ENCODE measurements around the gene OBI1. TPM values are rescaled to one million over a fixed set of nuclear protein-coding genes. Genes with fewer than 3 reads are reported as not detected.

The OBI1 gene
- total RNA-seq, 1 experiment from 2014 or later: 14.0 TPM

GRCh38 chr13:78655906-78656305, 3.0 kb downstream of the OBI1 start:
- CTCF ChIA-PET: no interaction called here
- Histone ChIP-seq H3K36me3 (ENCODE audit: control insufficient read depth in 1 of 2, insufficient read depth in 2 of 2, low read length in 2 of 2) (no peaks in the 10 kb centered on the region), H3K9me2 (ENCODE audit: insufficient read depth) (no peaks in the 10 kb centered on the region), H2AFZ (ENCODE audit: low read depth, low read length, poor library complexity, severe bottlenecking) (no peak overlapping the region), H3K4me2 (ENCODE audit: low read length) (no peak overlapping the region), H3K4me1 (ENCODE audit: control insufficient read depth in 1 of 2, insufficient read depth in 2 of 2, low read length in 2 of 2) (peaks cover 4 to 13% of the 10 kb centered on the region in 2 experiments; a peak in 3 of 4 replicates), H3K9me3 (ENCODE audit: control insufficient read depth in 1 of 2, insufficient read depth in 1 of 2, low read depth in 1 of 2, low read length in 2 of 2) (no peaks in the 10 kb centered on the region), H3K27ac (ENCODE audit: low read depth, low read length) (no peak overlapping the region), H4K20me1 (ENCODE audit: insufficient read depth) (peaks cover 11% of the 10 kb centered on the region; the same call in 1 of the 2 replicates), H3K4me3 (replicated peaks in 1 of 2; ENCODE audit: low read depth in 1 of 2, low read length in 2 of 2) (no peak overlapping the region), H3K79me2 (ENCODE audit: insufficient read depth, low read length) (peaks cover 81% of the 10 kb centered on the region), H3K27me3 (ENCODE audit: insufficient read depth, low read length) (no peaks in the 10 kb centered on the region), H3K9ac (ENCODE audit: low read length) (no peak overlapping the region)
- RAD21 ChIA-PET (ENCODE audit: low non-redundant PET in 1 of 2, low total read pairs in 2 of 2, uncharacterized antibody in 2 of 2, unreplicated experiment in 2 of 2): no interaction called here
- DNase-seq (ENCODE audit: low read depth, low spot score): no peak
- BruUV-seq (replicated peaks): no TSS peak
- TF ChIP-seq ZNF274 (IDR thresholded peaks at IDR 0.05; ENCODE audit: low read depth, low read length): no peak
- no peak for TF ChIP-seq POLR2A (IDR thresholded peaks at IDR 0.05; ENCODE audit: borderline replicate concordance, extremely low read depth, insufficient read depth, insufficient read length)
- TF ChIP-seq MAX (IDR thresholded peaks at IDR 0.05): no peak
- no peak for TF ChIP-seq JUND (IDR thresholded peaks at IDR 0.05)
- no peak for TF ChIP-seq CBX3 (IDR thresholded peaks at IDR 0.05; ENCODE audit: low read depth)
- no peak for TF ChIP-seq SIN3A (IDR thresholded peaks at IDR 0.05; ENCODE audit: low read depth)
- TF ChIP-seq, protein P1, sequence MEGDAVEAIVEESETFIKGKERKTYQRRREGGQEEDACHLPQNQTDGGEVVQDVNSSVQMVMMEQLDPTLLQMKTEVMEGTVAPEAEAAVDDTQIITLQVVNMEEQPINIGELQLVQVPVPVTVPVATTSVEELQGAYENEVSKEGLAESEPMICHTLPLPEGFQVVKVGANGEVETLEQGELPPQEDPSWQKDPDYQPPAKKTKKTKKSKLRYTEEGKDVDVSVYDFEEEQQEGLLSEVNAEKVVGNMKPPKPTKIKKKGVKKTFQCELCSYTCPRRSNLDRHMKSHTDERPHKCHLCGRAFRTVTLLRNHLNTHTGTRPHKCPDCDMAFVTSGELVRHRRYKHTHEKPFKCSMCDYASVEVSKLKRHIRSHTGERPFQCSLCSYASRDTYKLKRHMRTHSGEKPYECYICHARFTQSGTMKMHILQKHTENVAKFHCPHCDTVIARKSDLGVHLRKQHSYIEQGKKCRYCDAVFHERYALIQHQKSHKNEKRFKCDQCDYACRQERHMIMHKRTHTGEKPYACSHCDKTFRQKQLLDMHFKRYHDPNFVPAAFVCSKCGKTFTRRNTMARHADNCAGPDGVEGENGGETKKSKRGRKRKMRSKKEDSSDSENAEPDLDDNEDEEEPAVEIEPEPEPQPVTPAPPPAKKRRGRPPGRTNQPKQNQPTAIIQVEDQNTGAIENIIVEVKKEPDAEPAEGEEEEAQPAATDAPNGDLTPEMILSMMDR (IDR thresholded peaks at IDR 0.05 in 2 of 3, conservative IDR thresholded peaks at IDR 0.05 in 1 of 3; ENCODE audit: borderline replicate concordance in 1 of 3, insufficient read depth in 1 of 3, low read depth in 2 of 3, low read length in 2 of 3): no peak
- TF ChIP-seq, protein P2, sequence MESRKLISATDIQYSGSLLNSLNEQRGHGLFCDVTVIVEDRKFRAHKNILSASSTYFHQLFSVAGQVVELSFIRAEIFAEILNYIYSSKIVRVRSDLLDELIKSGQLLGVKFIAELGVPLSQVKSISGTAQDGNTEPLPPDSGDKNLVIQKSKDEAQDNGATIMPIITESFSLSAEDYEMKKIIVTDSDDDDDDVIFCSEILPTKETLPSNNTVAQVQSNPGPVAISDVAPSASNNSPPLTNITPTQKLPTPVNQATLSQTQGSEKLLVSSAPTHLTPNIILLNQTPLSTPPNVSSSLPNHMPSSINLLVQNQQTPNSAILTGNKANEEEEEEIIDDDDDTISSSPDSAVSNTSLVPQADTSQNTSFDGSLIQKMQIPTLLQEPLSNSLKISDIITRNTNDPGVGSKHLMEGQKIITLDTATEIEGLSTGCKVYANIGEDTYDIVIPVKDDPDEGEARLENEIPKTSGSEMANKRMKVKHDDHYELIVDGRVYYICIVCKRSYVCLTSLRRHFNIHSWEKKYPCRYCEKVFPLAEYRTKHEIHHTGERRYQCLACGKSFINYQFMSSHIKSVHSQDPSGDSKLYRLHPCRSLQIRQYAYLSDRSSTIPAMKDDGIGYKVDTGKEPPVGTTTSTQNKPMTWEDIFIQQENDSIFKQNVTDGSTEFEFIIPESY (IDR thresholded peaks at IDR 0.05; ENCODE audit: extremely low read depth, insufficient replicate concordance, low read length): no peak
- no peak for TF ChIP-seq FOSL1 (IDR thresholded peaks at IDR 0.05; ENCODE audit: low read depth)
- TF ChIP-seq RAD21 (IDR thresholded peaks at IDR 0.05; ENCODE audit: low read depth): no peak
- TF ChIP-seq YY1 (IDR thresholded peaks at IDR 0.05; ENCODE audit: extremely low read depth, insufficient replicate concordance, low read depth, low read length): no peak
- no peak for TF ChIP-seq EZH2phosphoT487 (IDR thresholded peaks at IDR 0.05; ENCODE audit: borderline replicate concordance)
- POLR2A ChIA-PET: no interaction called here
- intact Hi-C loops (cut with micrococcal nuclease): no loop called here
- ATAC-seq: no peak
